ENCODE data around the gene GPR160. TPM values are rescaled to one million over a fixed set of nuclear protein-coding genes. Genes with fewer than 3 reads are reported as not detected.
A peak's percentile ranks its signal among the peaks of the same experiment; 100 is the strongest.

Gene GPR160
- total and polyA plus RNA-seq, 2 of the 13 experiments (the other 11 are each of a cell fraction or from before 2014, with no cell fraction given), result 12.1 to 23.2 TPM

DNA sequence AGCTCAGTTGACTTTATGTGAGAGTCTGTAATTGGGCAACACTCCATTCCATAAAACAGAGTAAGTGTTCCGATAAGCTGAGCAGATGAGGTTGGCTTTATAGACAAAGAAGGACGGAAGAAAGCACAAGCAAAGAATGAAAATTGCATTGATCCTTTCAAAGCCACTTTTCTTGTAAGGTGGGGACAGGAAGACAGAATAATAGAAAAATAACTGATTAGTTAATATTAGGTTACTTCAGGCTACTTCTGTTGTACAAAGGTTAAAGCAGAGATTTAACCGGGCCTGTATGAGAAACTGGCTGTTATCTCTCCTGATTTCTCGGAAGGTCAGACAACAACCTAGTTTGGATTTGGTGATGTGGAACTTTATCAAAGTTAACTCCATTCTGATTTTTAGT is 15.5 kb upstream of the GPR160 start (continued):
- TF ChIP-seq NCOA5 (CRISPR knock-in tag; IDR thresholded peaks at IDR 0.05) (no peak), NBN (conservative IDR thresholded peaks at IDR 0.05) (no peak), ATF7 (IDR thresholded peaks at IDR 0.05) (no peak), ATF7 (CRISPR knock-in tag; IDR thresholded peaks at IDR 0.05) (no peak), TEAD2 (CRISPR knock-in tag; IDR thresholded peaks at IDR 0.05) (no peak), ZNF75D (CRISPR knock-in tag; IDR thresholded peaks at IDR 0.05; ENCODE audit: borderline replicate concordance) (no peak)
- TF ChIP-seq, protein P1, sequence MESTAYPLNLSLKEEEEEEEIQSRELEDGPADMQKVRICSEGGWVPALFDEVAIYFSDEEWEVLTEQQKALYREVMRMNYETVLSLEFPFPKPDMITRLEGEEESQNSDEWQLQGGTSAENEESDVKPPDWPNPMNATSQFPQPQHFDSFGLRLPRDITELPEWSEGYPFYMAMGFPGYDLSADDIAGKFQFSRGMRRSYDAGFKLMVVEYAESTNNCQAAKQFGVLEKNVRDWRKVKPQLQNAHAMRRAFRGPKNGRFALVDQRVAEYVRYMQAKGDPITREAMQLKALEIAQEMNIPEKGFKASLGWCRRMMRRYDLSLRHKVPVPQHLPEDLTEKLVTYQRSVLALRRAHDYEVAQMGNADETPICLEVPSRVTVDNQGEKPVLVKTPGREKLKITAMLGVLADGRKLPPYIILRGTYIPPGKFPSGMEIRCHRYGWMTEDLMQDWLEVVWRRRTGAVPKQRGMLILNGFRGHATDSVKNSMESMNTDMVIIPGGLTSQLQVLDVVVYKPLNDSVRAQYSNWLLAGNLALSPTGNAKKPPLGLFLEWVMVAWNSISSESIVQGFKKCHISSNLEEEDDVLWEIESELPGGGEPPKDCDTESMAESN (CRISPR knock-in tag; conservative IDR thresholded peaks at IDR 0.05), result no peak
- TF ChIP-seq, protein P2, sequence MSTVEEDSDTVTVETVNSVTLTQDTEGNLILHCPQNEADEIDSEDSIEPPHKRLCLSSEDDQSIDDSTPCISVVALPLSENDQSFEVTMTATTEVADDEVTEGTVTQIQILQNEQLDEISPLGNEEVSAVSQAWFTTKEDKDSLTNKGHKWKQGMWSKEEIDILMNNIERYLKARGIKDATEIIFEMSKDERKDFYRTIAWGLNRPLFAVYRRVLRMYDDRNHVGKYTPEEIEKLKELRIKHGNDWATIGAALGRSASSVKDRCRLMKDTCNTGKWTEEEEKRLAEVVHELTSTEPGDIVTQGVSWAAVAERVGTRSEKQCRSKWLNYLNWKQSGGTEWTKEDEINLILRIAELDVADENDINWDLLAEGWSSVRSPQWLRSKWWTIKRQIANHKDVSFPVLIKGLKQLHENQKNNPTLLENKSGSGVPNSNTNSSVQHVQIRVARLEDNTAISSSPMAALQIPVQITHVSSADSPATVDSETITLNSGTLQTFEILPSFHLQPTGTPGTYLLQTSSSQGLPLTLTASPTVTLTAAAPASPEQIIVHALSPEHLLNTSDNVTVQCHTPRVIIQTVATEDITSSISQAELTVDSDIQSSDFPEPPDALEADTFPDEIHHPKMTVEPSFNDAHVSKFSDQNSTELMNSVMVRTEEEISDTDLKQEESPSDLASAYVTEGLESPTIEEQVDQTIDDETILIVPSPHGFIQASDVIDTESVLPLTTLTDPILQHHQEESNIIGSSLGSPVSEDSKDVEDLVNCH (CRISPR knock-in tag; IDR thresholded peaks at IDR 0.05), result no peak

DNA sequence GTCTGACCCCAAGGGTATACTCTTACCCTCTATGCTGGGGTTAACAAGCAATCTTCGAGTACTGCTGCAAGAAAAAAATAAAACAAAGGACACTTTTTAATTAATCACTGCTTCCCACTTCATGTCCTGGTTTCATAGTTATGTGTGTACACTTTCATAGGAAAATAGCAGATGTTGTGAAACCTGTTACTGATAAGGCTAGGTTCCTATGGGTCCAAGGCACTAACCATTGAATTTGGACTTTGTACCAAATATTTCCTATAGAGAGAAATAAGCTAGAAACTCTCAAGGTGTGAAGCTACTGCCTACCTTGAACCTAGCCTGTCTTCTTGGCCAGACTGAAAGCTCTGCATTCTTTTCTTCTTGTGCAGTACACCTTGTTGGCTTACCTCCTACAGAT is 14.6 kb upstream of the GPR160 start:
- Histone ChIP-seq H4K20me1 (ENCODE audit: insufficient read depth, low read length) (no peaks in the 10 kb centered on the region), H3K4me2 (ENCODE audit: low read depth, low read length) (no peak overlapping the region), H3K4me1 (ENCODE audit: insufficient read depth, low read length) (peaks cover 55% of the 10 kb centered on the region), H3K79me2 (ENCODE audit: insufficient read depth, low read length) (no peaks in the 10 kb centered on the region), H3K9ac (ENCODE audit: insufficient read depth, low read depth, low read length) (no peak overlapping the region), H3K4me3 (replicated peaks in 1 of 3; ENCODE audit: insufficient read depth in 1 of 3, low read depth in 2 of 3, low read length in 3 of 3) (no peak overlapping the region), H3K9me3 (ENCODE audit: low read length) (no peaks in the 10 kb centered on the region), H3K36me3 (replicated peaks in 1 of 2; ENCODE audit: control insufficient read depth in 1 of 2, insufficient read depth in 2 of 2, low read length in 2 of 2) (no peaks in the 10 kb centered on the region), H3K27ac (ENCODE audit: extremely low read length, insufficient read depth, low read length) (no peak overlapping the region), H3K27me3 (ENCODE audit: control insufficient read depth in 1 of 2, insufficient read depth in 2 of 2, low read length in 2 of 2) (peaks cover 1 to 5% of the 10 kb centered on the region in 2 experiments; a peak in 2 of 5 replicates), H2AFZ (ENCODE audit: low read length) (no peak overlapping the region)
- DNase-seq (ENCODE audit: low spot score) (peak; percentile 50), FAIRE-seq (no peak), ATAC-seq (peak; percentile 39)
- intact Hi-C loops (cut with micrococcal nuclease; ENCODE audit: unreplicated experiment) (loop anchor here (10.0 kb wide), 1 partner anchor 258 kb away; the partner anchor contains the start of genes ACTRT3 and TERC), in situ Hi-C loops (cut with HindIII; ENCODE audit: extremely low pct_ligation_motif_present, low pct_unique_long_range_greater_than_20kb) (no loop called here)
- WGBS (ENCODE audit: low lambda C conversion rate), result 0% methylated on average over 1 of the region's 1 CpG
- no TSS peak for BruUV-seq (replicated peaks)
- CTCF ChIA-PET (ENCODE audit: low intra/inter-chr PET ratio, low total read pairs), result no interaction called here
- POLR2A ChIA-PET, result no interaction called here
- no peak for TF ChIP-seq ZNF713 (CRISPR knock-in tag; IDR thresholded peaks at IDR 0.05)
- no peak for TF ChIP-seq HDAC6 (IDR thresholded peaks at IDR 0.05; ENCODE audit: low read depth, low read length)
- no peak for TF ChIP-seq ZNF567 (CRISPR knock-in tag; IDR thresholded peaks at IDR 0.05; ENCODE audit: borderline replicate concordance)
- no peak for TF ChIP-seq ZNF253 (CRISPR knock-in tag; IDR thresholded peaks at IDR 0.05; ENCODE audit: borderline replicate concordance)
- peak; percentile 59; the same call in 1 of the 2 replicates for TF ChIP-seq CEBPB (IDR thresholded peaks at IDR 0.05; ENCODE audit: borderline replicate concordance, low read depth, low read length)
- no peak for TF ChIP-seq HOXA5 (CRISPR knock-in tag; IDR thresholded peaks at IDR 0.05)
- TF ChIP-seq SCMH1 (CRISPR knock-in tag; IDR thresholded peaks at IDR 0.05; ENCODE audit: borderline replicate concordance), result no peak
- TF ChIP-seq YY1 (IDR thresholded peaks at IDR 0.05; ENCODE audit: insufficient read depth, insufficient replicate concordance, low read depth, low read length), result no peak
- TF ChIP-seq, protein P3, sequence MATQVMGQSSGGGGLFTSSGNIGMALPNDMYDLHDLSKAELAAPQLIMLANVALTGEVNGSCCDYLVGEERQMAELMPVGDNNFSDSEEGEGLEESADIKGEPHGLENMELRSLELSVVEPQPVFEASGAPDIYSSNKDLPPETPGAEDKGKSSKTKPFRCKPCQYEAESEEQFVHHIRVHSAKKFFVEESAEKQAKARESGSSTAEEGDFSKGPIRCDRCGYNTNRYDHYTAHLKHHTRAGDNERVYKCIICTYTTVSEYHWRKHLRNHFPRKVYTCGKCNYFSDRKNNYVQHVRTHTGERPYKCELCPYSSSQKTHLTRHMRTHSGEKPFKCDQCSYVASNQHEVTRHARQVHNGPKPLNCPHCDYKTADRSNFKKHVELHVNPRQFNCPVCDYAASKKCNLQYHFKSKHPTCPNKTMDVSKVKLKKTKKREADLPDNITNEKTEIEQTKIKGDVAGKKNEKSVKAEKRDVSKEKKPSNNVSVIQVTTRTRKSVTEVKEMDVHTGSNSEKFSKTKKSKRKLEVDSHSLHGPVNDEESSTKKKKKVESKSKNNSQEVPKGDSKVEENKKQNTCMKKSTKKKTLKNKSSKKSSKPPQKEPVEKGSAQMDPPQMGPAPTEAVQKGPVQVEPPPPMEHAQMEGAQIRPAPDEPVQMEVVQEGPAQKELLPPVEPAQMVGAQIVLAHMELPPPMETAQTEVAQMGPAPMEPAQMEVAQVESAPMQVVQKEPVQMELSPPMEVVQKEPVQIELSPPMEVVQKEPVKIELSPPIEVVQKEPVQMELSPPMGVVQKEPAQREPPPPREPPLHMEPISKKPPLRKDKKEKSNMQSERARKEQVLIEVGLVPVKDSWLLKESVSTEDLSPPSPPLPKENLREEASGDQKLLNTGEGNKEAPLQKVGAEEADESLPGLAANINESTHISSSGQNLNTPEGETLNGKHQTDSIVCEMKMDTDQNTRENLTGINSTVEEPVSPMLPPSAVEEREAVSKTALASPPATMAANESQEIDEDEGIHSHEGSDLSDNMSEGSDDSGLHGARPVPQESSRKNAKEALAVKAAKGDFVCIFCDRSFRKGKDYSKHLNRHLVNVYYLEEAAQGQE (IDR thresholded peaks at IDR 0.05; ENCODE audit: borderline replicate concordance in 1 of 2, low read depth in 1 of 2, low read length in 2 of 2), result no peak
